Lung (tissue), 12 donors: ENCODE measurements around the gene RAD23B. TPM values are rescaled to one million over a fixed set of nuclear protein-coding genes. Genes with fewer than 3 reads are reported as not detected.

Experiments
- ATAC-seq: fragments of 200-7000 bp; cut with Tn5 transposase; one replicate; pipeline ENCODE4 v1.9.1; 2020; ENCODE audit warnings: moderate number of reproducible peaks; ENCODE audit not compliant: insufficient read depth, low FRiP score
- DNase-seq, 3 donors: peaks; one replicate each; pipeline ENCODE4 v3.0.0-alpha.2; 2013 to 2017
- H3K27ac ChIP-seq, 2 donors: one replicate each; pipeline ENCODE4 v1.5.1; 2013; ENCODE audit warnings: mild to moderate bottlenecking in 2 of 2, moderate library complexity in 2 of 2, control low read depth in 1 of 2, inconsistent platforms in 1 of 2, low read depth in 1 of 2, low read length in 1 of 2
- H3K27me3 ChIP-seq, 3 donors: one replicate each; pipeline ENCODE4 v1.5.1; 2013; ENCODE audit warnings: low read length in 2 of 3; ENCODE audit not compliant: control insufficient read depth in 3 of 3, insufficient read depth in 3 of 3
- H3K36me3 ChIP-seq, 4 donors: one replicate each; pipeline ENCODE4 v1.5.1; 2013; ENCODE audit warnings: low read length in 4 of 4, mild to moderate bottlenecking in 1 of 4, moderate library complexity in 1 of 4; ENCODE audit not compliant: control insufficient read depth in 4 of 4, insufficient read depth in 4 of 4
- H3K4me1 ChIP-seq, 5 donors: one replicate each; pipeline ENCODE4 v1.5.1; 2013; ENCODE audit warnings: low read length in 5 of 5, mild to moderate bottlenecking in 2 of 5, moderate library complexity in 1 of 5; ENCODE audit not compliant: control insufficient read depth in 5 of 5, insufficient read depth in 5 of 5
- H3K4me3 ChIP-seq: one replicate; pipeline ENCODE4 v1.5.1; 2013; ENCODE audit warnings: mild to moderate bottlenecking, control low read depth, moderate library complexity
- H3K9ac ChIP-seq, 2 donors: one replicate each; pipeline ENCODE4 v1.5.1; 2013; ENCODE audit warnings: low read length in 2 of 2, control low read depth in 1 of 2; ENCODE audit not compliant: insufficient read depth in 1 of 2
- H3K9me3 ChIP-seq, 4 donors: one replicate each; pipeline ENCODE4 v1.5.1; 2013; ENCODE audit warnings: low read length in 3 of 4, mild to moderate bottlenecking in 1 of 4, moderate library complexity in 1 of 4; ENCODE audit not compliant: control insufficient read depth in 4 of 4, insufficient read depth in 3 of 4
- CTCF ChIP-seq: IDR thresholded peaks from 2 replicates; pipeline ENCODE4 v1.5.1; 2012; ENCODE audit warnings: mild to moderate bottlenecking; ENCODE audit errors: control extremely low read depth, extremely low read depth
- WGBS, 2 donors: extraction: QIAGEN DNeasy Blood & Tissue Kit; methylation state at CpG; one replicate each; pipeline ENCODE4 v1.1.7; 2013; 5-methylcytosine and 5-hydroxymethylcytosine counted together
- polyA plus RNA-seq, 2 donors: library from polyadenylated mRNA; stranded (reverse); fragments of 200-250 nt; gene quantifications; one replicate each; pipeline ENCODE4 v1.2.1, GENCODE V29; 2013
- total RNA-seq, 2 donors: library from RNA; depleted of rRNA in 1 of 2; stranded (reverse); fragments of >200 nt in 1 of 2; gene quantifications; one replicate each; pipeline ENCODE4 v1.2.1, GENCODE V29; 2014 to 2021
- donor health status: control.
- donor health status: control.
- donor health status: Bipolar disorder and iron deficiency.
- donor health status: healthy.
- donor health status: DM: yes; HTN: yes; CAD: no.

The RAD23B gene
- total and polyA plus RNA-seq, 4 donors = 37.9 to 114 (median 62.3) TPM

DNA sequence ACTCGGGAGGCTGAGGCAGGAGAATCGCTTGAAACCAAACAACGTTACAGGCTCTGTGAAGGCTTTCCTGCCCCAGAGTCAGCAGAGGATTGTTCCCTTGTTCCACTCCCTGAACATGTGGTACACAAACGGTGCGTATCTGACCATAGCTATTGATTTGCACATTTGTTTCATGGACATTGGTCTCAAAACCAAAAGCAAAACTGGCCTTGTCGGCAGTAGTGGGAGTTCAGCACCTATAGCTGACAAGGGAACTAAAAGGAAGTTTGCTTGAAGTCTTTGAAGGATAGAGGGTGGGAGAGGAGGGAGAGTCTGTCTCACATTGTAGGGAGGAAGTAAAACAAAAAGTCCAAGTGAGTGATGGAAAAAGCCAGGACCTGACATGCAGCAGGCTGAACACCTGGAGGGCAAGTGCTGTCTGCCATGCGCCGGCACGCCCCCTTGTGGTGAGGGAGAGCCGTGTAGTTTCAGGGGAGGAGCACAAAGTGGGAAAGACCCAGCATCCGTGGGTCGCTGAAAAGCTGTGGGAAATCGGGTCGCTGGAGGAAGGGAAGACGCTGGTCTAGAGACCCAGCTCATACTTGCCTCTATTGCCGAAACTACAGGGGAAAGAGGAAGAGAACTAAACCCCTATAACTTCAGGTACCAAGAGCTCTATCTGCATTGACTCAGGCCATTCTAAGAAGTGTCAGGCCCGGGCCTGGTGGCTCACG, 58.0 kb downstream of the RAD23B start:
- ATAC-seq (peak; percentile 70), DNase-seq (peak; percentile 44 to 64 (median 46))
- Histone ChIP-seq H3K4me1 (peaks cover 0 to 7% (median 5%) of the 10 kb centered on the region in 5 donors), H3K4me3 (no peak overlapping the region), H3K27ac (no peak overlapping the region), H3K27me3 (no peaks in the 10 kb centered on the region), H3K9ac (no peak overlapping the region), H3K36me3 (peaks cover 0 to 4% (median under 1%) of the 10 kb centered on the region in 4 donors), H3K9me3 (no peaks in the 10 kb centered on the region)
- TF ChIP-seq CTCF = peak; percentile 70
- 41 to 43% methylated on average over 18 of the region's 18 CpGs for WGBS, 2 donors

- H3K4me3 ChIP-seq = no peak overlapping the region
- H3K9ac ChIP-seq = no peak overlapping the region
- H3K27me3 ChIP-seq = no peaks in the 10 kb centered on the region
- peaks cover 0 to 6% (median 5%) of the 10 kb centered on the region in 5 donors for H3K4me1 ChIP-seq
- ATAC-seq = no peak
- no peak overlapping the region for H3K27ac ChIP-seq
- no peak for DNase-seq
- WGBS, 2 donors = 93 to 95% methylated on average over 6 of the region's 6 CpGs
- no peak for TF ChIP-seq CTCF
- H3K9me3 ChIP-seq = no peaks in the 10 kb centered on the region
- peaks cover 0 to 4% (median 0%) of the 10 kb centered on the region in 4 donors for H3K36me3 ChIP-seq
These were observed 59.5 kb downstream of the RAD23B start for GRCh38 chr9:107342476-107343161.

- Histone ChIP-seq H3K27ac (no peak overlapping the region), H3K9ac (no peak overlapping the region), H3K4me3 (no peak overlapping the region), H3K36me3 (no peaks in the 10 kb centered on the region), H3K9me3 (no peaks in the 10 kb centered on the region), H3K4me1 (peaks cover 0 to 5% (median 0%) of the 10 kb centered on the region in 5 donors), H3K27me3 (no peaks in the 10 kb centered on the region)
- no peak for TF ChIP-seq CTCF
- DNase-seq (no peak), ATAC-seq (no peak)
- 53 to 72% methylated on average over 2 of the region's 2 CpGs for WGBS, 2 donors
These were observed 62.2 kb downstream of the RAD23B start for GRCh38 chr9:107345327-107345726.
